GM21381 (cell line): Measurements from ENCODE around the gene ABCG1.

Source experiments
- ATAC-seq: cut with Tn5 transposase; IDR thresholded peaks from one replicate; pipeline ENCODE4 v1.9.1; 2021; ENCODE audit warnings: mild to moderate bottlenecking, moderate library complexity; ENCODE audit not compliant: unreplicated experiment

The ABCG1 gene

GRCh38 chr21:42266971-42267556 is 48.1 kb downstream of the ABCG1 start:
- no peak for ATAC-seq

GRCh38 chr21:42269386-42269785 is 50.4 kb downstream of the ABCG1 start:
- ATAC-seq: no peak

- no peak for ATAC-seq
Measured at GRCh38 chr21:42271065-42271464, 52.1 kb downstream of the ABCG1 start.

GRCh38 chr21:42272109-42272962 is 53.4 kb downstream of the ABCG1 start:
- ATAC-seq: no peak

GRCh38 chr21:42272984-42273600 is 54.2 kb downstream of the ABCG1 start:
- no peak for ATAC-seq

- no peak for ATAC-seq
Measured at GRCh38 chr21:42276076-42276475, 57.1 kb downstream of the ABCG1 start.

- ATAC-seq: no peak
Measured at GRCh38 chr21:42276526-42277154, 57.7 kb downstream of the ABCG1 start.

GRCh38 chr21:42277593-42277992 is 58.7 kb downstream of the ABCG1 start:
- ATAC-seq: no peak

GRCh38 chr21:42278451-42279149 is 59.7 kb downstream of the ABCG1 start:
- ATAC-seq: no peak

- no peak for ATAC-seq
Measured at GRCh38 chr21:42279341-42279871, 60.5 kb downstream of the ABCG1 start.

GRCh38 chr21:42279888-42280287 is 60.9 kb downstream of the ABCG1 start:
- no peak for ATAC-seq

- no peak for ATAC-seq
Measured at GRCh38 chr21:42280356-42281180, 61.6 kb downstream of the ABCG1 start.

GRCh38 chr21:42281181-42281680 is 62.3 kb downstream of the ABCG1 start:
- no peak for ATAC-seq

GRCh38 chr21:42282021-42282420 is 63.1 kb downstream of the ABCG1 start:
- ATAC-seq: no peak

- no peak for ATAC-seq
Measured at GRCh38 chr21:42282715-42283114, 63.8 kb downstream of the ABCG1 start.

GRCh38 chr21:42285569-42286245 is 66.8 kb downstream of the ABCG1 start:
- no peak for ATAC-seq

GRCh38 chr21:42286416-42286815 is 67.5 kb downstream of the ABCG1 start:
- ATAC-seq: no peak

- no peak for ATAC-seq
Measured at GRCh38 chr21:42287193-42288083, 68.5 kb downstream of the ABCG1 start.
